CD14-positive monocyte (primary cell): ENCODE results near the gene IFIT1. TPM values are rescaled to one million over a fixed set of nuclear protein-coding genes. Genes with fewer than 3 reads are reported as not detected.

Experiments
- DNase-seq, 3 donors: peaks; one replicate each; pipeline ENCODE4 v3.0.0-alpha.2; 2011 to 2022
- H2AFZ ChIP-seq: 2 replicates; pipeline ENCODE4 v1.6.0; 2012; ENCODE audit warnings: mild to moderate bottlenecking, low read depth, low read length, inconsistent platforms; ENCODE audit not compliant: insufficient read depth, poor library complexity, severe bottlenecking
- H3K27ac ChIP-seq, 2 donors: 1 replicate in 1 of 2; 2 replicates in 1 of 2; pipeline ENCODE4 v1.5.1; 2012 to 2013; ENCODE audit warnings: low read length in 2 of 2, control low read depth in 1 of 2, inconsistent platforms in 1 of 2, low read depth in 1 of 2, mild to moderate bottlenecking in 1 of 2
- H3K27me3 ChIP-seq, 2 donors: one replicate each; pipeline versions ENCODE4 v1.6.0 to v1.6.1; 2011 to 2013; ENCODE audit warnings: low read length in 2 of 2; ENCODE audit not compliant: control insufficient read depth in 2 of 2, insufficient read depth in 2 of 2
- H3K36me3 ChIP-seq, 2 donors: replicated peaks in 1 of 2; 1 replicate in 1 of 2; 2 replicates in 1 of 2; pipeline versions ENCODE4 v1.5.1 to v1.6.1; 2012 to 2013; ENCODE audit warnings: low read length in 2 of 2, control low read depth in 1 of 2, inconsistent platforms in 1 of 2, mild to moderate bottlenecking in 1 of 2; ENCODE audit not compliant: insufficient read depth in 2 of 2, control insufficient read depth in 1 of 2
- H3K4me1 ChIP-seq, 2 donors: 1 replicate in 1 of 2; 2 replicates in 1 of 2; pipeline versions ENCODE4 v1.5.1 to v1.6.1; 2012 to 2013; ENCODE audit warnings: low read length in 2 of 2, control low read depth in 1 of 2, inconsistent platforms in 1 of 2, mild to moderate bottlenecking in 1 of 2, moderate library complexity in 1 of 2; ENCODE audit not compliant: insufficient read depth in 2 of 2, control insufficient read depth in 1 of 2
- H3K4me2 ChIP-seq: replicated peaks from 2 replicates; pipeline ENCODE3; 2012; ENCODE audit warnings: low read length, moderate library complexity, mild to moderate bottlenecking; ENCODE audit not compliant: poor library complexity, severe bottlenecking; ENCODE audit errors: extremely low read depth
- H3K4me3 ChIP-seq, 3 experiments: fragments of 200-600 bp in 1 of 3; sonication (generic) in 1 of 3; replicated peaks in 1 of 3; 1 replicate in 2 of 3; 2 replicates in 1 of 3; pipeline ENCODE4 v1.5.1; 2011 to 2013; ENCODE audit warnings: low read length in 3 of 3, mild to moderate bottlenecking in 3 of 3, control low read depth in 2 of 3, low read depth in 2 of 3, inconsistent platforms in 1 of 3, moderate library complexity in 1 of 3
- H3K79me2 ChIP-seq: 2 replicates; pipeline ENCODE4 v1.6.0; 2012; ENCODE audit warnings: mild to moderate bottlenecking, control low read depth, inconsistent platforms, low read length, moderate library complexity; ENCODE audit not compliant: insufficient read depth
- H3K9ac ChIP-seq: 2 replicates; pipeline ENCODE4 v1.6.0; 2017; ENCODE audit warnings: low read length, mild to moderate bottlenecking; ENCODE audit not compliant: insufficient read depth, poor library complexity, severe bottlenecking
- H3K9me3 ChIP-seq, 2 donors: replicated peaks in 1 of 2; 1 replicate in 1 of 2; 2 replicates in 1 of 2; pipeline versions ENCODE4 v1.5.1 to v1.6.1; 2012 to 2013; ENCODE audit warnings: low read length in 2 of 2, control low read depth in 1 of 2; ENCODE audit not compliant: control insufficient read depth in 1 of 2, insufficient read depth in 1 of 2
- H4K20me1 ChIP-seq: 2 replicates; pipeline ENCODE4 v1.6.0; 2012; ENCODE audit warnings: mild to moderate bottlenecking, low read length, control low read depth, moderate library complexity; ENCODE audit not compliant: insufficient read depth
- H3K27ac Mint-ChIP-seq, 7 donors: one replicate each; pipeline ENCODE4 v1.8.0; 2020; ENCODE audit warnings: mild to moderate bottlenecking in 7 of 7, mixed read lengths in 7 of 7, moderate library complexity in 6 of 7, inconsistent platforms in 2 of 7
- H3K27me3 Mint-ChIP-seq, 3 donors: one replicate each; pipeline ENCODE4 v1.8.0; 2021 to 2022; ENCODE audit warnings: low read depth in 3 of 3, mild to moderate bottlenecking in 3 of 3, mixed read lengths in 3 of 3, moderate library complexity in 3 of 3, inconsistent platforms in 1 of 3
- H3K36me3 Mint-ChIP-seq, 2 donors: one replicate each; pipeline ENCODE4 v1.8.0; 2020; ENCODE audit warnings: mixed read lengths in 2 of 2, inconsistent platforms in 1 of 2, mild to moderate bottlenecking in 1 of 2
- H3K4me1 Mint-ChIP-seq: one replicate; pipeline ENCODE4 v1.8.0; 2020; ENCODE audit warnings: mild to moderate bottlenecking, mixed read lengths
- H3K4me3 Mint-ChIP-seq, 2 donors: one replicate each; pipeline ENCODE4 v1.8.0; 2020; ENCODE audit warnings: mild to moderate bottlenecking in 2 of 2, mixed read lengths in 2 of 2, moderate library complexity in 1 of 2
- H3K9me3 Mint-ChIP-seq, 7 donors: one replicate each; pipeline ENCODE4 v1.8.0; 2020 to 2022; ENCODE audit warnings: mixed read lengths in 7 of 7, mild to moderate bottlenecking in 6 of 7, moderate library complexity in 6 of 7, inconsistent platforms in 2 of 7
- WGBS: methylation state at CpG from one replicate; pipeline ENCODE4 v1.1.5; 2013; ENCODE audit warnings: missing lambda C conversion rate; ENCODE audit not compliant: insufficient coverage; 5-methylcytosine and 5-hydroxymethylcytosine counted together
- intact Hi-C, 2 donors: fragments of 100-400 bp; cut with micrococcal nuclease; formaldehyde crosslinking; loops; one replicate each; pipeline versions ENCODE4 v1.15.0 to v1.15.1; 2023
- polyA plus RNA-seq, 3 donors: library from polyadenylated mRNA; depleted of rRNA in 1 of 3; unstranded in 2 of 3; stranded (reverse) in 1 of 3; fragments of 300-500 nt in 2 of 3; fragments of >200 nt in 1 of 3; fragmentation: Illumina TruSeq in 2 of 3; gene quantifications; 1 replicate in 2 of 3; 2 replicates in 1 of 3; pipeline ENCODE4 v1.2.3, GENCODE V29; 2012 to 2021
- TF ChIP-seq, protein P1 (sequence below): fragments of 200-600 bp; IDR thresholded peaks from one replicate; pipeline ENCODE4 v1.8.0; 2022; ENCODE audit warnings: antibody characterized with exemption, mild to moderate bottlenecking

Gene IFIT1
- polyA plus RNA-seq, 3 donors, result 4.8 to 17.1 (median 12.1) TPM

GRCh38 chr10:89363729-89364442 is 28.5 kb upstream of the IFIT1 start:
- H3K4me3 ChIP-seq, result no peak overlapping the region
- H3K9me3 ChIP-seq, result no peaks in the 10 kb centered on the region
- WGBS, result 40% methylated on average over 3 of the region's 6 CpGs
- peak overlapping the region in 1 of 2 donors; percentile 28 for H3K27ac ChIP-seq
- no peaks in the 10 kb centered on the region for H3K27me3 ChIP-seq
- TF ChIP-seq, protein P1, sequence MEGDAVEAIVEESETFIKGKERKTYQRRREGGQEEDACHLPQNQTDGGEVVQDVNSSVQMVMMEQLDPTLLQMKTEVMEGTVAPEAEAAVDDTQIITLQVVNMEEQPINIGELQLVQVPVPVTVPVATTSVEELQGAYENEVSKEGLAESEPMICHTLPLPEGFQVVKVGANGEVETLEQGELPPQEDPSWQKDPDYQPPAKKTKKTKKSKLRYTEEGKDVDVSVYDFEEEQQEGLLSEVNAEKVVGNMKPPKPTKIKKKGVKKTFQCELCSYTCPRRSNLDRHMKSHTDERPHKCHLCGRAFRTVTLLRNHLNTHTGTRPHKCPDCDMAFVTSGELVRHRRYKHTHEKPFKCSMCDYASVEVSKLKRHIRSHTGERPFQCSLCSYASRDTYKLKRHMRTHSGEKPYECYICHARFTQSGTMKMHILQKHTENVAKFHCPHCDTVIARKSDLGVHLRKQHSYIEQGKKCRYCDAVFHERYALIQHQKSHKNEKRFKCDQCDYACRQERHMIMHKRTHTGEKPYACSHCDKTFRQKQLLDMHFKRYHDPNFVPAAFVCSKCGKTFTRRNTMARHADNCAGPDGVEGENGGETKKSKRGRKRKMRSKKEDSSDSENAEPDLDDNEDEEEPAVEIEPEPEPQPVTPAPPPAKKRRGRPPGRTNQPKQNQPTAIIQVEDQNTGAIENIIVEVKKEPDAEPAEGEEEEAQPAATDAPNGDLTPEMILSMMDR, result no peak
- no peak overlapping the region for H3K9ac ChIP-seq
- peaks cover 13 to 18% of the 10 kb centered on the region in 2 donors for H3K4me1 ChIP-seq
- no peak overlapping the region for H2AFZ ChIP-seq
- H3K9me3 Mint-ChIP-seq, result peaks cover 0 to 2% (median 0%) of the 10 kb centered on the region in 7 donors
- H3K79me2 ChIP-seq, result no peaks in the 10 kb centered on the region
- DNase-seq, result no peak
- no peaks in the 10 kb centered on the region for H3K36me3 Mint-ChIP-seq
- H3K4me1 Mint-ChIP-seq, result peaks cover 25% of the 10 kb centered on the region
- H3K4me2 ChIP-seq, result no peak overlapping the region
- H4K20me1 ChIP-seq, result no peaks in the 10 kb centered on the region
- no peaks in the 10 kb centered on the region for H3K36me3 ChIP-seq
- H3K27ac Mint-ChIP-seq, result peak overlapping the region in 3 of 7 donors; percentile 2 to 61 (median 19)
- H3K27me3 Mint-ChIP-seq, result peaks cover 0 to 3% (median 0%) of the 10 kb centered on the region in 3 donors
- intact Hi-C loops, result no loop called here
- no peak overlapping the region for H3K4me3 Mint-ChIP-seq

- TF ChIP-seq, protein P1, result no peak
- peaks cover 30% of the 10 kb centered on the region for H3K4me1 Mint-ChIP-seq
- Histone ChIP-seq H3K36me3 (no peaks in the 10 kb centered on the region), H3K4me3 (no peak overlapping the region), H3K9ac (no peak overlapping the region), H3K4me2 (no peak overlapping the region), H2AFZ (no peak overlapping the region), H3K9me3 (no peaks in the 10 kb centered on the region), H3K4me1 (peaks cover 18 to 23% of the 10 kb centered on the region in 2 donors), H3K27me3 (no peaks in the 10 kb centered on the region), H4K20me1 (no peaks in the 10 kb centered on the region), H3K79me2 (no peaks in the 10 kb centered on the region), H3K27ac (no peak overlapping the region)
- peak in 2 of 3 donors; percentile 38 to 48 for DNase-seq
- H3K27ac Mint-ChIP-seq, result peak overlapping the region in 1 of 7 donors; percentile 15
- H3K4me3 Mint-ChIP-seq, result peak overlapping the region in 1 of 2 donors; percentile 22
- no peaks in the 10 kb centered on the region for H3K36me3 Mint-ChIP-seq
- WGBS, result no CpG with 5 or more reads among the region's 1 CpG
- peaks cover 0 to 3% (median 0%) of the 10 kb centered on the region in 3 donors for H3K27me3 Mint-ChIP-seq
- H3K9me3 Mint-ChIP-seq, result peaks cover 0 to 2% (median 0%) of the 10 kb centered on the region in 7 donors
- intact Hi-C loops, result no loop called here
These were observed 27.9 kb upstream of the IFIT1 start for GRCh38 chr10:89364531-89364930.
